Upper lobe of left lung (tissue), 4 donors: Measurements from ENCODE around the gene BNC2.

ENCODE experiments used
- CTCF ChIP-seq, 6 experiments: fragments of 450-650 bp in 4 of 6; fragments of 200-600 bp in 2 of 6; sonication (generic) in 2 of 6; IDR thresholded peaks; one replicate each; pipeline ENCODE4 v1.5.1; 2016 to 2019; ENCODE audit warnings: antibody characterized with exemption in 6 of 6
- POLR2A ChIP-seq, 4 donors: fragments of 450-650 bp; IDR thresholded peaks; one replicate each; pipeline ENCODE4 v1.5.1; 2016 to 2017; ENCODE audit warnings: antibody characterized with exemption in 4 of 4, mild to moderate bottlenecking in 2 of 4
- POLR2AphosphoS5 ChIP-seq, 2 donors: sonication (generic); formaldehyde crosslinking; IDR thresholded peaks; one replicate each; pipeline ENCODE4 v1.5.1; 2017; ENCODE audit warnings: antibody characterized with exemption in 2 of 2

- TF ChIP-seq CTCF (IDR thresholded peaks at IDR 0.05) (no peak), POLR2A (IDR thresholded peaks at IDR 0.05) (no peak), POLR2AphosphoS5 (IDR thresholded peaks at IDR 0.05) (no peak)
Observed at GRCh38 chr9:16485160-16485559, 385.3 kb downstream of the BNC2 start.
